Activated CD8-positive, alpha-beta memory T cell treated with anti-CD3 and anti-CD28 coated beads for 1 hour (primary cell): ENCODE data around the gene SLC44A5.
"Not testable (repeated sequence)": the region's sequence is repeated elsewhere in the genome, so short reads cannot be mapped to it uniquely, and the experiment has no call there.

Source experiments
- DNase-seq, 2 donors: peaks; one replicate each; pipeline ENCODE4 v3.0.0-alpha.2; 2020; ENCODE audit warnings: low read depth in 1 of 2; ENCODE audit errors: extremely low read depth in 1 of 2

The SLC44A5 gene

GRCh38 chr1:75392278-75392677 is 218.6 kb downstream of the SLC44A5 start:
- DNase-seq: no peak

DNA sequence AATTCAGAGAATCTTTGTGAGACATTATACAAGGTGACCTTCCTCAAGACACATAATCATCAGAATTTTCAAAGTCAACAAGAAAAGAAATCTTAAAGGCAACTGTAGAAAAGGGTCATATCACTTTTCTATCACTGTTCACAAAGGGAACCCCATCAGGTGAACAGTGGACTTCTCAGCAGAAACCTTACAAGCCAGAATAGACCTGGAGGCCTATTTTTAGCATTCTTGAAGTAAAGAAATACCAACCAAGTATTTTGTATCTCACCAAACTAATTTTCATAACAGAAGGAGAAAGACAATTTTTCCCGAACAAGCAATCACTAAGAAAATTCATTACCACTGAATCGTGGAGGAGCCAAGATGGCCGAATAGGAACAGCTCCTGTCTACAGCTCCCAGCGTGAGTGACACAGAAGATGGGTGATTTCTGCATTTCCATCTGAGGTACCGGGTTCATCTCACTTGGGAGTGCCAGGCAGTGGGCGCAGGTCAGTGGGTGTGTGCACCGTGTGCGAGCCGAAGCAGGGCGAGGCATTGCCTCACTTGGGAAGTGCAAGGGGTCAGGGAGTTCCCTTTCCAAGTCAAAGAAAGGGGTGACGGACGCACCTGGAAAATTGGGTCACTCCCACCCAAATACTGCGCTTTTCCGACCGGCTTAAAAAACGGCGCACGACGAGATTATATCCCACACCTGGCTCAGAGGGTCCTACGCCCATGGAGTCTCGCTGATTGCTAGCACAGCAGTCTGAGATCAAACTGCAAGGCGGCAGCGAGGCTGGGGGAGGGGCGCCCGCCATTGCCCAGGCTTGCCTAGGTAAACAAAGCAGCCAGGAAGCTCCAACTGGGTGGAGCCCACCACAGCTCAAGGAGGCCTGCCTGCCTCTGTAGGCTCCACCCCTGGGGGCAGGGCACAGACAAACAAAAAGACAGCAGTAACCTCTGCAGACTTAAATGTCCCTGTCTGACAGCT is 235.2 kb downstream of the SLC44A5 start:
- not testable (repeated sequence) for DNase-seq

GRCh38 chr1:75373542-75374159 is 237.3 kb downstream of the SLC44A5 start:
- DNase-seq: no peak

DNA sequence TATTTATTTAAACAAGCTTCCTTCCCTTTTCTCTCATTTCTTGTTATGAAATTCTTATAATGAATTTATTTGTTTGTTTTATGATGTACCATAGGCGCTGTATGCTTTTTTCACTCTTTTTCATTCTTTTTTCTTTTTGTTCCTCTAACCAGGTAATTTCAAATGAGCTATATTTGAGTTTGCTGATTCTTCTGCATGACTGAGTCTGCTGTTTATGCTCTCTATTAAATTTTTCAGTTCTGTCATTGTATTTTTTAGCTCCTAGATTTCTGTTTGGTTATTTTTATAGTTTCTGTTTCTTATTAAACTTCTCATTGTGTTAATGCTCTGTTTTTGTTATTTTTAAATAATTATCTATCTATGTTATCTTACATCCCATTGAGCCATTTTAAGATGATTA is 244.3 kb downstream of the SLC44A5 start:
- no peak for DNase-seq

- DNase-seq: no peak
Observed at GRCh38 chr1:75361260-75361659, 249.7 kb downstream of the SLC44A5 start.

DNA sequence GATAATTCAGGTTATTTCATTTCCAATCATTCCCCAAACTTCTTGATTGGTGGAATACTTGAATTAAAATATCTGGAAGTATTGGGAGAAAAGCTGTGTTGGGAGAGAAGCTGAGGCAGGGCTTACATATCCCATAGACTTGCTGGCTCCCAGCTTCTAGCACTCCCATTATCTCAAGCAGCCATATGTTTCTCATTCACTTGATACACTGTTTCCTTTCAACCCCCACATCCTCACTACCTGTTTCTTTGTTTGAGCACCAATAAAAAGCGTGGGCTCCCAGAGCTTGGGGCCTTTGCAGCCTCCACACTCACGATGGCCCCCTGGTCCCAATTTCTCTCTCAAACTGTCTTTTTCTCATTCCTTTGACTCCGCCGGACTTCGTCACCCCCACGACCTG is 256.6 kb downstream of the SLC44A5 start:
- DNase-seq: not testable (repeated sequence)

GRCh38 chr1:75353051-75353450 is 257.9 kb downstream of the SLC44A5 start:
- DNase-seq: no peak

- DNase-seq: no peak
Observed at GRCh38 chr1:75345538-75346292, 265.2 kb downstream of the SLC44A5 start.

DNA sequence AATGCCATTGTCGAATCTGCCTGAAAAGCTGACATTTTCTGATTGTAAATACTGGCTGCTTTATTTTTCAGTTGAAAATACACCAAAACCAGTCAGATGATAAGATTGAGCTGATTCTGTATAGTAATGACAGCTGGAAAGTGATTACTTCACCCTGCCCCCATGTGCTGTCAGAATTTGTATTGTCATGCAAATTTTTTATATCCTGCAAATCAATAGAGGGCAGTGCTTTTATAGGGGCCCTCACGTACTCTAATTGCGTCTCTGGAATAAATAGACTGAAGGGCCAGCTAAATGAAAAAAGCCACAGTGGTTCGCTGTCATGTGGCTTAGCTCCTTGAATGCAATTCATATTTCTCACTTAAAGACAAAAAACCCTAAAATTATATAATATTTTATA is 268.1 kb downstream of the SLC44A5 start:
- no peak for DNase-seq

- no peak for DNase-seq
Observed at GRCh38 chr1:75341537-75341936, 269.4 kb downstream of the SLC44A5 start.

DNA sequence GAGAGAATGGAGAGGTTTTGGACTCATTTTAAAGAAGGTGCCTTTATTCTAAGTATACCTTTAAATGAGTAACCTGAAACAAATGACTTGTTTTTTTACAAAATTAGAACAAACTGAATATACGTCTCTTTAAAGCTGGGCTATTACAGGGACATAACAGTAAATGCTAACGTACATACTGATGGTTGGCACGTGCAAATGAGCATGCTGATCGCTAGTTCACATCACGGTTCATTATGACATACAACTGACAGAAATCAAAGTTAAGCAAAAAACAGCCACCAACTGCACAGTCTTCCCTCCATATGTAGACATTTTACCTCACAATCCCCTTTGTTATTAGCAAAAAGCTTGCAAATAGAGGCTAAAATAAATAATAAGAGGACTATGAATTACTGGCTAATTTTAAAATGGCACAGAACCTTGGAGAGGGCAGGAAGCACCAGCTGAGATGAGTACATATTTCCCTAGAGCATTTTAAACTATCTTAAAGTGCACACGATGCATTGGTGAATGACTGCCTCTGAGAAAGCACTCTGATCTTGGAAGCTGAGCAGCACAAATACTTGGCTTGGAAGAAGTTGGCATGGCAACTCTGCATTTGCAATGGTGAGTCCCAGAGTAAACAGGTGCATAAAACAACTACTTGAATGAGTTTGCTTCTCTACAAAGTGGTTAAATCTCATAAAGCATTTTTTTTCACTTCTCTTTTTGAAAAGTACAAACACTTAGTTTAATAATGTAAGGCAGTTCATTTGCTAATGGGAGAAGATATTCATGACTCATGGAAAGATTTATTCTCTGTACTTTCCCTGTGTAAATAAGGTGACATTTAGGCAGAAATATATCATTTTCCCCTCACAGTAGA is 272.1 kb downstream of the SLC44A5 start:
- DNase-seq: no peak

- no peak for DNase-seq
Observed at GRCh38 chr1:75334876-75335389, 276.0 kb downstream of the SLC44A5 start.

- no peak for DNase-seq
Observed at GRCh38 chr1:75330624-75331023, 280.3 kb downstream of the SLC44A5 start.

DNA sequence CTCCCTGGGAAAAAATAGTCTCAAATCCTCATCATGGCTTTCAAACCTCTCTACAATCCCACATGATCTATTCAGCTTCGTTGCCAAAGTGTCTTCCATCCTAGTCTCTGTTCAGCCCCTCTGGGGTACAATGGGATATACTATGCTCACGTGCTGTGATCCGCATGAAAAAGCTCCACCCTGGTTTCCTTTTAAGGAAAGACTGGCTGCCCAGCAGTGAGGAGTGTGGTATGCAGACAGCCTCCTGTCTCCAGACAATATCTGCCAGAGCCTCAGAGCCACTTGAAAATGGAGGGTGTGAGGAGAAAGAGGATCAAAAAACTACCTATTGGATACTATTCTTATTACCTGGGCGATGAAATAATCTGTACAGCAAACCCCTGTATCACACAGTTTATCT is 282.2 kb downstream of the SLC44A5 start:
- no peak for DNase-seq

DNA sequence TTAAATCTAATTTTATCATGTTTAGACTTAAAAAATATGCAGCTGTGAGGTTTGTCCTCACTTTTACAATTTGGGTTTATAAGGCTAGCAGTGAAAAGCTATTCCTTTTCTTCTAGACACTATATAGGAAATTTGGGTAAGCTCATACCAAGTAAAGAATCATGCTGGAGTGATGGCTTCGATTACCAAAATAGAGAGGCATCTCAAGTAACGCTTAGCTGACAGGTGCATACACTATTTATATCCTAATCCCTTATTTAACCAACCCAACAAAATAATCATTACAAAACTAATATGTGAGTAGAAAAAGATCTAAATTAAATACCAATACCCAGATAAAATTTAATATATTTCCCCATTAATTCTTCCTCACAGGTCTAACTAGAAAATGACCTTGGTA is 283.5 kb downstream of the SLC44A5 start:
- DNase-seq: no peak

GRCh38 chr1:75317976-75318375 is 292.9 kb downstream of the SLC44A5 start:
- no peak for DNase-seq

DNA sequence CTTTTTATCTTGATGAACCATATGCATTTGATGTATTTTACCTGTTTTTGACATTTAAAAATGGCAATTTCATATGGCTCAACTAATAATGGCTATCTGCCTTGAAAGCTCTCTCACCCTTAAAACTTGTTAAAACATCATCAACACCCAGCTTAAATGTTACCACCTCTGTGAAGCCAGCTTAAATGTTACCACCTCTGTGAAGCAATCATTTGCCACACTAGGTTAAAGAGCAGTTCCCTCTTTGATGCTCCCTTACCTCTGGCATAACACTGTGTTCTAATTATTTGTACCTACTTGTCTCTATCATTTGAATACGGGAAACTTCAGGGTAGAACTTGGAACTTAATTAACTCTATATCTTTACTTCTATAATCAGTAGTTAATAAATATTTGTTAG is 294.7 kb downstream of the SLC44A5 start:
- DNase-seq: no peak

DNA sequence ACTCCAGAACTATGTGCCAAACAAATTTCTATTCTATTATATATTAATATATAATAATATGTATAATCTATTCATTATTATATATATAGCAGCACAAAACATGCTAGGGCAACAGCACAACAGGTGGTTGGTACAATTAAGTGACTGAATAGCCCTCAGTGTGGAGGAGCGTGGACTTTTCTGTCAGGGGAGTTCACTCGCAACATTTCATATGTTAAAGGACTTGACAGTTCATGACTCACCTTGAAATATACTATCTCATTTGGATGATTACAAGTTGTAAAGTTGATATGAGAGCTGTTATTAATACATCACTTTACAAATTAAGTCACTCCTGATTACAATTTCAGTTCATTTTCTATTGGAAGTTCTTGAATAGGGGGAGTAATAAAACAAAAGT is 298.3 kb downstream of the SLC44A5 start:
- DNase-seq: no peak

- DNase-seq: no peak
Observed at GRCh38 chr1:75310067-75310466, 300.8 kb downstream of the SLC44A5 start.

DNA sequence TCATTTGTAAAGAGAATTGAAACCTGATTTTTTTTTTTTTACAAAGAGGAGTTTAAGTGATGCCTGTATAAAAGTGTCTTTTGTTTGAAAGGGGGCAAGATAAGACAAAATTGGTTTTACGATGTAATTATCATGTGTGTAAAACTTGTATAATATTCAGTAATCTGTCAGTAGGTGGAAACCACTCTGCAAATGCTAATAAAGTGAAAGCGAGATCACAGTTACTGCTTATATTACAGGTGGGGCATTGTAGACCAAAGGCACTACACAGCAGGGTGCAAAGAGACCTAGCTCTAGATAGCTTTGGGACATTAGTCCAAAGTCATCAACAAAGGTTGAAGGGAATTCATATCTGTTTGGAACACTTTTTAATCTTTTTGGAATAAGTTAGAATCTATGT is 302.5 kb downstream of the SLC44A5 start:
- no peak for DNase-seq
